ENCODE data around the gene SH3BGR.
"Not testable (repeated sequence)": the region's sequence is repeated elsewhere in the genome, so short reads cannot be mapped to it uniquely, and the experiment has no call there.

GRCh38 chr21:39419204-39419603 is 32.6 kb upstream of the SH3BGR start:
- TF ChIP-seq, protein P1, sequence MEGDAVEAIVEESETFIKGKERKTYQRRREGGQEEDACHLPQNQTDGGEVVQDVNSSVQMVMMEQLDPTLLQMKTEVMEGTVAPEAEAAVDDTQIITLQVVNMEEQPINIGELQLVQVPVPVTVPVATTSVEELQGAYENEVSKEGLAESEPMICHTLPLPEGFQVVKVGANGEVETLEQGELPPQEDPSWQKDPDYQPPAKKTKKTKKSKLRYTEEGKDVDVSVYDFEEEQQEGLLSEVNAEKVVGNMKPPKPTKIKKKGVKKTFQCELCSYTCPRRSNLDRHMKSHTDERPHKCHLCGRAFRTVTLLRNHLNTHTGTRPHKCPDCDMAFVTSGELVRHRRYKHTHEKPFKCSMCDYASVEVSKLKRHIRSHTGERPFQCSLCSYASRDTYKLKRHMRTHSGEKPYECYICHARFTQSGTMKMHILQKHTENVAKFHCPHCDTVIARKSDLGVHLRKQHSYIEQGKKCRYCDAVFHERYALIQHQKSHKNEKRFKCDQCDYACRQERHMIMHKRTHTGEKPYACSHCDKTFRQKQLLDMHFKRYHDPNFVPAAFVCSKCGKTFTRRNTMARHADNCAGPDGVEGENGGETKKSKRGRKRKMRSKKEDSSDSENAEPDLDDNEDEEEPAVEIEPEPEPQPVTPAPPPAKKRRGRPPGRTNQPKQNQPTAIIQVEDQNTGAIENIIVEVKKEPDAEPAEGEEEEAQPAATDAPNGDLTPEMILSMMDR (IDR thresholded peaks at IDR 0.05; ENCODE audit: low read depth, low read length), result not testable (repeated sequence)
- not testable (repeated sequence) for TF ChIP-seq EZH2phosphoT487 (IDR thresholded peaks at IDR 0.05; ENCODE audit: low read depth)
